ENCODE measurements around the gene LDHAL6A.

LDHAL6A gene

GRCh38 chr11:18490736-18491485 lies 35.3 kb downstream of the LDHAL6A start:
- DNase-seq (ENCODE audit: low spot score) (no peak), FAIRE-seq (no peak)

- FAIRE-seq, result no peak
- no peak for DNase-seq (ENCODE audit: low spot score)
These were observed 36.3 kb downstream of the LDHAL6A start for GRCh38 chr11:18491924-18492323.

- FAIRE-seq, result no peak
- no peak for DNase-seq (ENCODE audit: low spot score)
These were observed 37.2 kb downstream of the LDHAL6A start for GRCh38 chr11:18492888-18493287.

GRCh38 chr11:18493310-18493709 lies 37.7 kb downstream of the LDHAL6A start:
- FAIRE-seq, result no peak
- DNase-seq (ENCODE audit: low spot score), result no peak

GRCh38 chr11:18495271-18495670 lies 39.6 kb downstream of the LDHAL6A start:
- no peak for DNase-seq (ENCODE audit: low spot score)
- no peak for FAIRE-seq

- DNase-seq (ENCODE audit: low spot score) (no peak), FAIRE-seq (no peak)
These were observed 40.0 kb downstream of the LDHAL6A start for GRCh38 chr11:18495703-18496102.

- FAIRE-seq (no peak), DNase-seq (ENCODE audit: low spot score) (no peak)
These were observed 42.4 kb downstream of the LDHAL6A start for GRCh38 chr11:18498039-18498438.

GRCh38 chr11:18501629-18502028 lies 46.0 kb downstream of the LDHAL6A start:
- FAIRE-seq, result no peak
- no peak for DNase-seq (ENCODE audit: low spot score)

GRCh38 chr11:18502352-18502751 lies 46.7 kb downstream of the LDHAL6A start:
- FAIRE-seq (no peak), DNase-seq (ENCODE audit: low spot score) (no peak)

GRCh38 chr11:18521122-18521521 lies 65.5 kb downstream of the LDHAL6A start:
- no peak for FAIRE-seq
- DNase-seq (ENCODE audit: low spot score), result no peak

GRCh38 chr11:18522388-18522787 lies 66.7 kb downstream of the LDHAL6A start:
- FAIRE-seq, result no peak

GRCh38 chr11:18523084-18523483 lies 67.4 kb downstream of the LDHAL6A start:
- DNase-seq (ENCODE audit: low spot score) (no peak), FAIRE-seq (no peak)

More at GRCh38 chr11:18522388-18522787, 66.7 kb downstream of the LDHAL6A start:
- peak; percentile 8 for DNase-seq (ENCODE audit: low spot score)

GRCh38 chr11:18524248-18524647 lies 68.6 kb downstream of the LDHAL6A start:
- no peak for DNase-seq (ENCODE audit: low spot score)
- no peak for FAIRE-seq

GRCh38 chr11:18526130-18526520 lies 70.5 kb downstream of the LDHAL6A start:
- DNase-seq (ENCODE audit: low spot score), result no peak
- FAIRE-seq, result no peak

GRCh38 chr11:18526521-18527296 lies 71.1 kb downstream of the LDHAL6A start, which contains the start of gene TSG101:
Gene TSG101 (minus strand): TSS chr11:18526942. CDS start chr11:18526816, 126 bp downstream.
- FAIRE-seq (peak; percentile 92), DNase-seq (ENCODE audit: low spot score) (peak; percentile 95)

- DNase-seq (ENCODE audit: low spot score) (peak; percentile 3), FAIRE-seq (no peak)
These were observed 71.9 kb downstream of the LDHAL6A start for GRCh38 chr11:18527512-18527911.

Measured in urothelium cell line (cell line).